ENCODE data around the gene GRIN3A.
A peak's percentile ranks its signal among the peaks of the same experiment; 100 is the strongest.
"Not testable (repeated sequence)": the region's sequence is repeated elsewhere in the genome, so short reads cannot be mapped to it uniquely, and the experiment has no call there.

The GRIN3A gene

DNA sequence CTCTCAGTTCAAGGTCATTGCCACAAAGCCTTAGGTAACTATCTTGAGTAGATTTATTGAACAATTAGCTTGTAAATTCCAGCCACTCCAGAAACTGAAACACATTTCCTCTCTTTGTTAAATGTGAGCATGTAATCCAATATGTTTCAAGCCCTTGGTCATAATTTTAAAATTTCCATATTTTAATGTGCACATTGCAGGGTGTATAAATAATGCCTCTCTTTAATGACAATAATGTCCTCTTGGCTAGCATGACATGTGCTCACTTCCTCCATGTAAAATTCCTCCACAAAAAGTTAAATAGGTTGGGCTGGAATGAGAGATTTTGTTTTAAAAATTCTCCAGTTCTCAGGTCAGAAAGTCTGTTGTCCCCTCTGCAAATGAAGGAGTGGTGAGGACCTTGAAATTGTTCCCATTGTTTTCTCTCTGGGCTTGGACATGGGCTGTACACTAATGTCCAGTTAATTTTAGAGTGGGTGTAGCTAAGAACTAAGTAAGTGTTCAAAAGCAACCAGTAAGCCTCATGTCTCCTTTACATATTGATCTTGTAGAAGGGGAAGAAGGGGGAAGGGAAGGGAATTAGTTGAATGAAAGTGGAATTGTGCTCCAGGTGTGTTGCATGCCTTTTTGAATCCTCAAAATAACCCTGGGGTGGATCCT is 146.5 kb downstream of the GRIN3A start:
- in situ Hi-C loops (cut with MboI; ENCODE audit: low pct_unique_long_range_greater_than_20kb, low sequenced_read_pairs), result no loop called here

DNA sequence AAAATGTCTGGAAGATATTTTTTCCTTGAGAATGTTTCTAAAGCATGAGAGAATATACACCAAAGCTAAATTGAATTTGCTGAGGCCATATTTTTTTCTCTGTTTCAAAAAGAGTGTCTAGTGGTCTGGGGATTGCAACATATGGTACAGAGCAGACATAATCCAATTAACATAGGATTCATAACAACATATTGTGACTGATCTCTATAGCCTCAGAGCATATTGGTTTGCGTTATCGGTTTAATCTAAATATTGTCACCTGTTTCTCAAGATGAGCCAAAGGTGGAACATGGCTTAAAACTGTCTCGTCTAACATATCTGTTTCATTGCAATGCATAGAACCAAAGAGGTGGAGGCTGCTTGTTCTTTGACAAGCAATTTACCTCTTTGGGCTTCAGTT is 147.5 kb downstream of the GRIN3A start:
- no peak for DNase-seq
- in situ Hi-C loops (cut with MboI; ENCODE audit: low pct_unique_long_range_greater_than_20kb, low sequenced_read_pairs), result no loop called here

More for the DNA sequence above, 146.5 kb downstream of the GRIN3A start:
- no peak for DNase-seq

GRCh38 chr9:101590074-101590473 is 148.4 kb downstream of the GRIN3A start:
- DNase-seq; in situ Hi-C loops (cut with MboI; ENCODE audit: low pct_unique_long_range_greater_than_20kb, low sequenced_read_pairs): not testable (repeated sequence)

GRCh38 chr9:101587332-101588043 is 151.0 kb downstream of the GRIN3A start:
- DNase-seq, result no peak
- in situ Hi-C loops (cut with MboI; ENCODE audit: low pct_unique_long_range_greater_than_20kb, low sequenced_read_pairs), result no loop called here

GRCh38 chr9:101586651-101587050 is 151.8 kb downstream of the GRIN3A start:
- no peak for DNase-seq
- in situ Hi-C loops (cut with MboI; ENCODE audit: low pct_unique_long_range_greater_than_20kb, low sequenced_read_pairs), result no loop called here

GRCh38 chr9:101585740-101586139 is 152.7 kb downstream of the GRIN3A start:
- no peak for DNase-seq
- in situ Hi-C loops (cut with MboI; ENCODE audit: low pct_unique_long_range_greater_than_20kb, low sequenced_read_pairs), result no loop called here

- no peak for DNase-seq
Observed at GRCh38 chr9:101582553-101582952, 155.9 kb downstream of the GRIN3A start.

DNA sequence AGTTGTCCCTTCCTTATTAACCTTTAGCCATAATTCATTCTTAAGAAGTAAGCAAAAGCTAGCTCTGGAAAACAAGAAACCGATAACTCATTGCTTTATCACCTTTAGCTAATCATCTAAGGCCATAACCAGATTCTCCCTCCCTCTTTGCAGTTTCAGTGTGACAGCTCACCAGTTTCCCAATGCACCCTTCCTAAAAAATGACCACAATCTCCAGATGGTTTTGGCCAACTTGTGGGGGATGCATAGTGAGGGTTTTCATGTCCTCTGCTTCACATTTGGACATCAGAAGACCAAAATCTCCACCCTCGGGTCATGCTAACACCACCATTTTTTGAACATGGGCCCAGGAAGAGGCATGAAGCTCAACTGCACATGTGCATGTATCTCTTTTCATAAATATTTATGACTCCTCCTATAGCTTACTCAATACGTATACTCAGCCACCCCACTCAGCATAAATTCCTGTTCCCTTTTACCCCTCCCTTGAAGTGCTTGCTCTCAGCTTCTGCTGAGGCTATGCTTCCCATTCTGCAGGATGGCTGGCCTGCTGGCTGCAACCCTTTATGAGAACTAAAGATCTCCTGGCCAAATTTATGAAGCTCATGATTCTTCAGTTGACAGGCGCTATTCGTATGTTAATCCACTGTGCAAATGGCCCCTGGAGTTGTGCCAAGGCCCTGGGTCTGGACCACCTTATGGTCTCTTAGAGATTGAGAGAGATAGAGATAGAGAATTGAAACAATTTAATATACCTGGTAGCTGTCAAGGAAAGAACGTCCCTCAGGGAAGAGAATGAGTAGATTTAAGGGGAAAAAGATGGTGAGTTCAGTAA is 158.5 kb downstream of the GRIN3A start:
- in situ Hi-C loops (cut with MboI; ENCODE audit: low pct_unique_long_range_greater_than_20kb, low sequenced_read_pairs), result no loop called here
- no peak for DNase-seq

More at GRCh38 chr9:101582553-101582952, 155.9 kb downstream of the GRIN3A start:
- in situ Hi-C loops (cut with MboI; ENCODE audit: low pct_unique_long_range_greater_than_20kb, low sequenced_read_pairs), result no loop called here

DNA sequence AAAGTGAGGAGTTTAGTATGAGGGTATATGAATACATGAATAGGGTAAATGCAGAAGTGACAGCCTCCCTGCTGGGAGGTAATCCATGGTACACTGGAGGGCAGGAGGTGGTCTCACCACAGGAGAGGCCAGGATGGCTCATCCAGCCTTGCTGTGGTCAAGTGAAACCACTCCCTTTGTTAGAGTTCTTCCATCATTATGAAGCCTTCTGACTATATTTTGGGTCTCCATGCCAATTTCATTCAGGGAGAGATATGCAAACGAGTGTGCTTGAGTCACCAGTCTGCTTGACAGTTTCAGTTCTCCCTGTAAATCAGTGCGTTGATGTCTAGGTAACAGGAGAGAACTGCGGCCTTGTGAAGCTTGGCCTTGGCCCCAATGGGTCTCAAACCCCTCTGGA is 160.1 kb downstream of the GRIN3A start:
- peak; percentile 58 for DNase-seq
- in situ Hi-C loops (cut with MboI; ENCODE audit: low pct_unique_long_range_greater_than_20kb, low sequenced_read_pairs), result no loop called here

GRCh38 chr9:101574731-101575333 is 163.6 kb downstream of the GRIN3A start:
- DNase-seq, result no peak
- in situ Hi-C loops (cut with MboI; ENCODE audit: low pct_unique_long_range_greater_than_20kb, low sequenced_read_pairs), result no loop called here

- in situ Hi-C loops (cut with MboI; ENCODE audit: low pct_unique_long_range_greater_than_20kb, low sequenced_read_pairs), result no loop called here
Observed at GRCh38 chr9:101572316-101572715, 166.1 kb downstream of the GRIN3A start.

DNA sequence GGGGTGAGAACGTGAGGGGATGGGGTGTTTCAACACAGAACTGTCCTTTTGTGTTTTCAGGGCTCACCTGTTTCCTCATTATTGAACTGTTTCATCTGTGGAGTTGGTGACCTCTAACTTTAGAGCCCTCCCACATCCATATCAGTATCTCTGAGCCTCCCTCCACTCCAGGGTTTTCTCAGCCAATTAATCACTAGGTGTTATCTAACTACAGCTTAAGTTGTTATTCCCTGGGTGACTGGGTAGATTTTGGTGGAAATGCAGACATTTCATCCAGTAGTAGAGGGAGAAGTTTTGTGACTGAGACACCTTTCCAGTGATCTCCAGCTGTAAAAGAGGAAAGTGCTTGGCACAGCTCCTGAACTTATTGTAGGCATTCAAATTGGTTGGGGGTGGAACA is 167.3 kb downstream of the GRIN3A start:
- in situ Hi-C loops (cut with MboI; ENCODE audit: low pct_unique_long_range_greater_than_20kb, low sequenced_read_pairs), result no loop called here

More at GRCh38 chr9:101572316-101572715, 166.1 kb downstream of the GRIN3A start:
- DNase-seq, result no peak

GRCh38 chr9:101569741-101570501 is 168.5 kb downstream of the GRIN3A start:
- no peak for DNase-seq
- in situ Hi-C loops (cut with MboI; ENCODE audit: low pct_unique_long_range_greater_than_20kb, low sequenced_read_pairs), result no loop called here

More for the DNA sequence above, 167.3 kb downstream of the GRIN3A start:
- DNase-seq, result no peak

- no peak for DNase-seq
- in situ Hi-C loops (cut with MboI; ENCODE audit: low pct_unique_long_range_greater_than_20kb, low sequenced_read_pairs), result no loop called here
Observed at GRCh38 chr9:101567725-101568350, 170.6 kb downstream of the GRIN3A start.

DNA sequence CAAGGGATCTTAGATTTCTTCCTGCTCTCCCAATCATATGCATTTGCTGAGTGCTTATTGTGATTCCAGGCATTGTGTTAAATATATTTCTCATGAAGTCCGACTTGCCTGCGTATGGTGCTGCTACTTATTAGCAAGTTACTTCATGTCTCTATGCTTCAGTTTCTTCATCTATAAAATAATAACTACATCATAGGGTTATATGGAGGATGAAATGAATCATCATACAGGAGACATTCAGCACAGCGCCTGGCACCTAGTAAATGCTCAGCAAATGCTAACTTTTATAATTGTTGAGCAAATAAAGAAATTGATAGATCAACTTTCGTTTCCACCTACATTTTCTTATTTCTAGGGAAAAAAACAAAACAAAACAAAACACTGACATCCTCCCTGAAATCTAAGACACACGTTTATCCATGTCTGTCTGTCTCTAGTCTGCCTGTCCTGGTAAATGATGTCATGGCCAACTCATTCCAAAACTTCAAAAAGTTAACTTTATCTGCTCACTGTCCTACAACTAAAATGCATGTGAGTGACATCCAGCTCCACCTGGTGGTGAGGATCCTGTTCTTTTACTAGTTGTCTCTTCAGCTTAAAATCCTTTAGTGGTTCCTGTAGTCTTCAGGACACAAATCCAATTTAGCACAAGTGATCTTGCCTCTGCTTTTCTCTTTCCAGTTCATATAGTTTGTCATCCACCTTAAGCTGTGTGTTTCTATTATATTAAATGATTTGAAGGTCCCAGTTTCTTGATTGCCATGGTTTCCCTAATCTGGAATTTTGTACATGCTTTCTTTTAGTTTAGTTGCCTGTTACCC is 171.3 kb downstream of the GRIN3A start:
- peak; percentile 26 for DNase-seq
- in situ Hi-C loops (cut with MboI; ENCODE audit: low pct_unique_long_range_greater_than_20kb, low sequenced_read_pairs), result no loop called here

DNA sequence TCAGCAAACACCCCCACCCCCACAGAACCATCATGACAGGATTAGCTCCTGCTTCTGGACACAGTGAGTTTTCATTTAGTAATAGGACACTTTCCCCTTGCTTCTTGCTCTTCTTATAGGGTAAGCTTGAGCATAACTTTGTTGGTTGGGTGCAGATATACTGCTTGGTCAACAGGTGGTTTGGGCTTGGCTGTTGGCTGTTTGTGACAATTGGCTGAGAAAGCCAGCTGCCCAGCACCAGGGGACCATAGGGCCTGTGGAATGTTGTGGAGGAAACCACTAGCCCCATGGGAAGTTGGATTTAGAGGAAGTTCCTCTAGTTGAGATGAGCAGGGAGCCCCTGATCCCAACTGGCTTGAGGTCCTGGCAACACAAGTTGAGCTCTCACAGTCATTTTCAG is 174.2 kb downstream of the GRIN3A start:
- in situ Hi-C loops (cut with MboI; ENCODE audit: low pct_unique_long_range_greater_than_20kb, low sequenced_read_pairs), result no loop called here
- DNase-seq, result no peak

GRCh38 chr9:101562966-101563365 is 175.5 kb downstream of the GRIN3A start:
- DNase-seq, result no peak
- in situ Hi-C loops (cut with MboI; ENCODE audit: low pct_unique_long_range_greater_than_20kb, low sequenced_read_pairs), result no loop called here

- in situ Hi-C loops (cut with MboI; ENCODE audit: low pct_unique_long_range_greater_than_20kb, low sequenced_read_pairs), result no loop called here
- no peak for DNase-seq
Observed at GRCh38 chr9:101561740-101562139, 176.7 kb downstream of the GRIN3A start.
